SH-SY5Y (cell line): Measurements from ENCODE around the gene RNF168.

ENCODE experiments used
- GATA2 ChIP-seq: IDR thresholded peaks from 2 replicates; pipeline ENCODE4 v1.6.1; 2011; ENCODE audit warnings: mild to moderate bottlenecking, low read depth, low read length
- GATA3 ChIP-seq: IDR thresholded peaks from 2 replicates; pipeline ENCODE4 v1.6.1; 2011; ENCODE audit warnings: low read depth, mild to moderate bottlenecking, low read length, moderate library complexity

The RNF168 gene

GRCh38 chr3:196519718-196520082, 16.1 kb upstream of the RNF168 start:
- TF ChIP-seq GATA2 (no peak), GATA3 (no peak)

DNA sequence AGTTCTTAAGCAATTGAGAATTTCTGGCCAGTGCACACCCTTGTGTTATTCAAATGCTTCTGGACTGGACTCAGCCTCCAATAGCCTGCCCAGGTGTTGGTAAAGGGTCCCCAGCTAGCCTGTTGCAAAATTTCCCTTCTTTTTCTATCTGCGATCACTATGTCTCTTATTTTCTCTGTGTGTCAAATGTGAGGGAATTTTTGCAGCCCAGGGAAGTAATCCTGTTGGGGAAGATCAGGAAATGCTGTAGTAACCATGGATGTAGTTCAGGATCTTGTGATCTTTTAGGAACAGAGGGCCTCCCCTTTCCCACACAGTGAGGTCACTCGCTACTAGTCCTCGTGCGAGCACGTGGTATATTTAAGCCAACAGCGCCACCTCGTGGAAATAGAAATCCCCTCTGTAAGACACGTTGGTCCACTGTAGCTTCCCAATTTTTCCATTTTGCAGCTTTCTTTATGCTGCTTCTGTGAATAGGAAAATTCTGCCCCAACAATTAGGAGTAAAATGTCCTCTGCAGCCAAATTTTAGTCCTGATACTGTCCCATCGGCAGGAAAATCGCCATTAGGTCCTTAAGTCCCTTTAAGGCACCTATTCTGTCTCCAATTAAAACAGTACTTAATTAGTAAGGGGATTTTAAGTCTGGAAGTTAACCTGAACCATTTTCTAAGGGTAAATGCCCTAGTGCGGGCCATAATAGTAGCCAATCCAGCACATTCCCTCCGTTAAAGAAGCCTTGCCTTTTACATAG, 15.6 kb upstream of the RNF168 start:
- no peak for TF ChIP-seq GATA3
- no peak for TF ChIP-seq GATA2

DNA sequence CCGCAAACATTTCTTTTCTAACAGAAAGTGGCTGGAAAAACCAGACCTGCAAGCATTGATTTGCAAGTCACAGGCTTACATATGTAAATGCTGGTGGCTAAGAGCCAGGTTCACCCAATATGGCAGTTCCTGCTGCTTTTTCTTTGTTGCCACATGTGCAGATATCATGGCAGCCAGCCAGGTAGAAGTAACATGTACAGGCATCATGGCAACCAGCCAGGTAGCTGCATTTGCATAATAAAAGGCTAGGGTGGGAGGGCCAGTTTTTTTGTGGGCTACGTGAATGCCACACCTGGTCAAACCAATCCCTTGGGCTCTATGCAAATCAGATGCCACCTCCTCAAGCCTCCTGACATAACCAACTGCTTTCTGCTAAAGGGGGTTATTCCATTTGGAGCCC, 14.4 kb upstream of the RNF168 start:
- TF ChIP-seq GATA2 (no peak), GATA3 (no peak)

DNA sequence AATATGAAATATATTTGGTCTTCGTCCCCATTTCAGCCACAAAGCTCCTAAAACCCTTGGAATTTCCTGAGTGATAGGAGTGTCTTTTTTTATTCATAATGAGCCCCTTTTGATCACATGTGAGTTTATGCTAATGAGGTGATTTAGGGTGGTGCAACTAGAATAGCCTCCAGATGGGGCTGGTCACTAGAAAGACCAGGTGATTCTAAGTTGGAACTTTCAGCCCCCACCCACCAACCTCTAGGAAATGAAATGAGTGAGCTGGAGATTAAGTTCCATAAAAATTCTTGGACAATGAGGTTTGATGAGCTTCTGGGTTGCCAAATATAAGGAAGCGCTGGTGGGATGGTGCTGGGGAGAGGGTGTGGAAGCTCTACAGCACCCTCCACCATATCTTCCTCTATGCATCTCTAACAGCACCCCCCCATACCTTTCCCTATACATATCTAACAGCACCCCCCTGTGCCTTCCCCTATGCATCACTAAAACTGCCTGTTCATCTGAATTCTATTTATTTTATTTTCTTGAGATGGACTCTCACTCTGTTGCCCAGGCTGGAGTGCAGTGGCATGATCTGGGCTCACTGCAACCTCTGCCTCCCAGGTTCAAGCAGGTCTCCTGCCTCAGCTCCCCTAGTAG, 13.7 kb upstream of the RNF168 start:
- TF ChIP-seq GATA3 (no peak), GATA2 (no peak)

DNA sequence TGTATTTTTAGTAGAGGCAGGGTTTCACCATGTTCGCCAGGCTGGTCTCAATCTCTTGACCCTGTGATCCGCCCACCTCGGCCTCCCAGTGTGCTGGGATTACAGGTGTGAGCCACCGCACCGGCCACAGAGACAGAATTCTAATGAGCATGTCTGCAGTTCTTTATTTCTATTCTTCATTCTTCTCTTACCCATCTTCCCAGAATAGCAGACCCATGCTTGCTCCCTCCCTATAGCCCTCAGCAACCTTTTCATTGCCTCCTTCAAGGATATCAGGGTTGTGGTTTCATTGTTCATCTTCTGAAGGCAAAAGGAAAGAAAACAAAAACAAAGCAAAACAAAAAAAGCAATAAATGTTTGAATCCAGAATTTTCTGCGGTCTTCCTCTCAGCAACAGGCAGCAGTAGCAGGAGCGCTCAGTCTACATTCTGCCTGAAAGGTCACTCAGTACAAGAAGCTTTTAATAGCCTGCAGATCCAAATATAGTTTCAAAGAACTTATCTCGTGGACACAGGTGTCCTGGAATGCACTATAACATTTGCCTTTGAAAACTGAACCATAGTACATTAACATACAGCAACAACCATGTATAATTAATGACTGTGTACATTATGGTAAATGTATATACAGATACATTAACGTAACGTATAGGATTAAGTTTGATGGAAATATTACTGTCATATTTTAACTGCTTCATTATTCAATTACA, 11.5 kb upstream of the RNF168 start, which contains the start of gene SMCO1:
Gene SMCO1 (minus strand): TSS at position 434 of the 709 bp plus-strand sequence. CDS start 137 bp downstream, at position 297.
- TF ChIP-seq GATA3 = no peak
- no peak for TF ChIP-seq GATA2

DNA sequence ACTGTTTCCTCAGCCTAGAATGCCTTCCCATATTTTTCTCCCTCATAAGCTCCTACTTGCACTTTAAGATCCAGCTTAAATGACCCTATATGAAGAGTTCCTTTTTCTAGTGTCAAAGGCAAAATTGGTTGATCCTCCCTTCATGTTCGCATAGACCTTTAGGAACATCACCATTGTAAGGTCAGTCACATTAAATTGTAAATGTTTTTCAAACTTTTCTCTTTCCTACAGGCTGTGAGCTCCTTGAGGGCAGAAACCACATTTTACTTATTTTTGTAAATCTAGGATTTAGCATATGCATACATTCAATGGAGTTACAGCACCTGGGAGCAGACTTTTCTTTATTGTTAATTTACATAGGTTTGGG, 10.8 kb upstream of the RNF168 start:
- no peak for TF ChIP-seq GATA2
- no peak for TF ChIP-seq GATA3

- TF ChIP-seq GATA3 = no peak
- no peak for TF ChIP-seq GATA2
These were observed 10.3 kb upstream of the RNF168 start for GRCh38 chr3:196513697-196514349.

DNA sequence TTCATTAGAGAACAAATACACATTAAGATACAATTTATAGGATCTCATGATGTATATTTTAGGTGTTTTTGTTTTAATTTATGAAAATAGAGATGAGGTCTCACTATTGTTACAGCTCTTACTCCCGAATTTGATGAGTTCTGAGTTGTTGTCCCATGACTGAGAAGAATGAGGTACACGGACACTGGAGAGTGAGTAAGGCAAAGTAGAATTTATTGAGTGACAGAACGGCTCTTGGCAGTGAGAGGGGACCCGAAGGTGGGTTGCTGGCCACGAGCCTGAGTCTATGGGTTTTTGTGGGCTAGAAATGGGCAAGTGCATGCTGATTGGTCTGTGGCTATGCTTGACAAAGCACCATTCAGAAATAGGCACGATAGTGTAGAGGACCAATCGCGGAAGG, 3.1 kb upstream of the RNF168 start:
- no peak for TF ChIP-seq GATA2
- no peak for TF ChIP-seq GATA3

- TF ChIP-seq GATA2 = no peak
- no peak for TF ChIP-seq GATA3
These were observed 988 bp upstream of the RNF168 start for GRCh38 chr3:196504556-196504955.

GRCh38 chr3:196502775-196503195, 783 bp downstream of the RNF168 start:
- no peak for TF ChIP-seq GATA3
- TF ChIP-seq GATA2 = no peak

- TF ChIP-seq GATA2 (no peak), GATA3 (no peak)
These were observed 2.1 kb downstream of the RNF168 start for GRCh38 chr3:196501316-196502044.

DNA sequence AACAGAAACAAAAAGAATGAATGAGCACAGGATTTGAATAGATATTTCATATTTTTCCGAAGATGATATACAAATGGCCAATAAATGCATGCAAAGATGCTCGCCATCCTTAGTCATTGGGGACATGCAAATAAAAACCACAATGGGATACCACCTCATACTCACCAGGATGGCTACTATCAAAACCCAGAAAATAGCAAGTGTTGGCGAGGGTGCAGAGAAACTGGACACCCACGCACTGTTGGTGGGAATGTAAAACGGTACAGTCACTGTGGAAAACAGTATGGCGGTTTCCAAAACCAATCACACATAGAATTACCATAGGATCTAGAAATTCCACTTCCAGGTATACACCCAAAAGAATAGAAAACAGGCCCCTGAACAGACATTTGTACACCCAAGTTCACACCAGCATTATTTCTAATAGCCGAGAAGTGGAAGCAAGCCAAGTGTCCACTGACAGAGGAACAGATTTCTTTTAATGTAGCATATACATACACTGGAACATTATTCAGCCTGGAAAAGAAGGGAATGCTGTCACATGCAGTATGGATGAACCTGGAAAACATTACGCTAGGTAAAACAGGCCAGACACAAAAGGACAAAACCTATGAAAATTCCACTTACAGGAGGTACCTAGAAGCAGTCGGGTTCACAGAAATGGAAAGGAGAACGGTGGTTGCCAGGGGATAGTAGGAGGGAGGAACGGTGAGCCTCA, 3.6 kb downstream of the RNF168 start:
- no peak for TF ChIP-seq GATA3
- no peak for TF ChIP-seq GATA2

DNA sequence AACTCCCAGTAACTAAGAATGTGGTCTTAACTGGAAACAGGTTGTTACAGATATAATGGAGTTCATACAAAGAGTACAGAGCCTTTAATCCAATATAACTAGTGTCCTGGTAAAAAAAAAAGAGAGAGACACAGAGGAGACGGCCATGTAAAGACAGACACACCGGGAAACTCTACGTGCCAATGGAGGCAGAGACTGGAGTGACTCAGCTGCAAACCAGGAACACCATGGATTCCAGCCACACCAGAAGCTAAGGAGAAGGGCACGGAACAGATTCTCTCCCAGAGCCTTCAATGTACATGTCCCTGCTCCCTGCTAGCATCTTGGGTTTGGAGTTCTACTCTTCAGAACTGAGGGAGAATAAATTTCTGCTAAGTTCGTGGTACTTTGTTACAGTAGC, 4.5 kb downstream of the RNF168 start:
- TF ChIP-seq GATA2 = no peak
- no peak for TF ChIP-seq GATA3

DNA sequence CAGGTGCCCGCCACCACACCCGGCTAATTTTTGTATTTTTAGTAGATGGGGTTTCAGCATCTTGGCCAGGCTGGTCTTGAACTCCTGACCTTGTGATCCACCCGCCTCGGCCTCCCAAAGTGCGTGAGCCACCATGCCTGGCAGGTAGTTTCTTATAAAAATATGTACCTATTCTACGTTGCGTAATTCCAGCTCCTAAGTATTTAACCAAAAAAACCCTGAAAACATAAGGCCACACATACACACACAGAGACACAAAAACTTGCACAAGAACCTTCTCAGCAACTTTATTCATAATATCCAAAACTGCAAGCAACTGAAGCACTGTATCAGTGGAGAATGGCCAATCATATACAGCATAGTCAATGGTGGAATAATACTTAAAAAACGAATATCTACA, 5.3 kb downstream of the RNF168 start:
- TF ChIP-seq GATA3 (no peak), GATA2 (no peak)
